Spleen (tissue), 11 donors: Measurements from ENCODE around the gene DBH. TPM values are rescaled to one million over a fixed set of nuclear protein-coding genes. Genes with fewer than 3 reads are reported as not detected.

Source experiments
- DNase-seq: peaks from one replicate; pipeline ENCODE4 v3.0.0-alpha.2; 2020
- H3K27ac ChIP-seq, 8 donors: fragments of 200-600 bp; sonication (generic) in 7 of 8; 1 replicate in 4 of 8; 2 replicates in 4 of 8; pipeline versions ENCODE4 v1.5.0 to v1.8.0; 2016 to 2021; ENCODE audit warnings: inconsistent platforms in 4 of 8, mild to moderate bottlenecking in 4 of 8, moderate library complexity in 1 of 8
- H3K27me3 ChIP-seq, 7 donors: fragments of 200-600 bp; sonication (generic) in 6 of 7; replicated peaks in 1 of 7; 1 replicate in 4 of 7; 2 replicates in 3 of 7; pipeline versions ENCODE4 v1.5.0 to v1.8.0; 2016 to 2021; ENCODE audit warnings: inconsistent platforms in 3 of 7, mild to moderate bottlenecking in 1 of 7
- H3K36me3 ChIP-seq, 6 donors: fragments of 200-600 bp; sonication (generic) in 5 of 6; 1 replicate in 4 of 6; 2 replicates in 2 of 6; pipeline versions ENCODE4 v1.5.0 to v1.8.0; 2016 to 2021; ENCODE audit warnings: inconsistent platforms in 2 of 6
- H3K4me1 ChIP-seq, 6 donors: fragments of 200-600 bp; sonication (generic) in 5 of 6; 1 replicate in 3 of 6; 2 replicates in 3 of 6; pipeline versions ENCODE4 v1.5.0 to v1.8.0; 2016 to 2021; ENCODE audit warnings: inconsistent platforms in 3 of 6
- H3K4me3 ChIP-seq, 8 donors: fragments of 200-600 bp; sonication (generic) in 7 of 8; 1 replicate in 4 of 8; 2 replicates in 4 of 8; pipeline versions ENCODE4 v1.5.0 to v1.8.0; 2016 to 2021; ENCODE audit warnings: inconsistent platforms in 4 of 8, mild to moderate bottlenecking in 4 of 8, moderate library complexity in 2 of 8
- H3K9me3 ChIP-seq, 8 donors: fragments of 200-600 bp; sonication (generic) in 7 of 8; 1 replicate in 4 of 8; 2 replicates in 4 of 8; pipeline versions ENCODE4 v1.5.0 to v1.8.0; 2016 to 2021; ENCODE audit warnings: inconsistent platforms in 4 of 8
- POLR2A ChIP-seq, 3 donors: fragments of 450-650 bp; IDR thresholded peaks; one replicate each; pipeline ENCODE4 v1.5.1; 2017; ENCODE audit warnings: antibody characterized with exemption in 3 of 3, mild to moderate bottlenecking in 1 of 3
- POLR2AphosphoS5 ChIP-seq, 3 donors: sonication (generic); formaldehyde crosslinking; IDR thresholded peaks; one replicate each; pipeline ENCODE4 v1.5.1; 2017; ENCODE audit warnings: antibody characterized with exemption in 3 of 3
- WGBS, 5 donors: extraction: QIAGEN DNeasy Blood & Tissue Kit in 3 of 5; methylation state at CpG; one replicate each; pipeline versions ENCODE4 v1.1.5 to v1.1.7; 2013 to 2018; 5-methylcytosine and 5-hydroxymethylcytosine counted together
- intact Hi-C: fragments of 100-400 bp; cut with DNase I; formaldehyde crosslinking; loops from one replicate; pipeline ENCODE4 v1.15.0; 2023; ENCODE audit warnings: low total_unique reads
- polyA plus RNA-seq, 3 donors: library from polyadenylated mRNA; stranded (reverse); fragments of 200-250 nt; gene quantifications; one replicate each; pipeline ENCODE4 v1.2.1, GENCODE V29; 2013
- total RNA-seq, 7 donors: library from RNA; depleted of rRNA in 3 of 7; stranded (reverse); fragments of >200 nt in 3 of 7; fragmentation: NEBNext Ultra II Directional in 4 of 7; extraction: Animal tissue kit (Norgen Biotek cat#: 25700) in 4 of 7; gene quantifications; one replicate each; pipeline versions ENCODE4 v1.1.0 to v1.2.1, GENCODE V29; 2016 to 2021
- TF ChIP-seq, protein P1 (sequence below), 11 experiments: fragments of 200-600 bp in 7 of 11; fragments of 450-650 bp in 4 of 11; sonication (generic) in 4 of 11; IDR thresholded peaks in 8 of 11; conservative IDR thresholded peaks in 3 of 11; 1 replicate in 7 of 11; 2 replicates in 4 of 11; pipeline versions ENCODE4 v1.4.0 to v1.8.0; 2016 to 2021; ENCODE audit warnings: antibody characterized with exemption in 11 of 11, inconsistent platforms in 4 of 11, mild to moderate bottlenecking in 1 of 11
- donor health status: healthy with polysubstance abuse.
- donor health status: DM: no; HTN: no; CAD: no; lungs with moderate emphysema.
- donor health status: DM: no; HTN: no; CAD: no.
- donor health status: Bipolar disorder and iron deficiency.
- donor health status: healthy.
- donor health status: DM: no; HTN: no; CAD: no.
- donor health status: DM: yes; HTN: yes; CAD: no.

The DBH gene
- total and polyA plus RNA-seq, 10 donors, result 0.03 to 1.2 (median 0.32) TPM; not detected in 2

DNA sequence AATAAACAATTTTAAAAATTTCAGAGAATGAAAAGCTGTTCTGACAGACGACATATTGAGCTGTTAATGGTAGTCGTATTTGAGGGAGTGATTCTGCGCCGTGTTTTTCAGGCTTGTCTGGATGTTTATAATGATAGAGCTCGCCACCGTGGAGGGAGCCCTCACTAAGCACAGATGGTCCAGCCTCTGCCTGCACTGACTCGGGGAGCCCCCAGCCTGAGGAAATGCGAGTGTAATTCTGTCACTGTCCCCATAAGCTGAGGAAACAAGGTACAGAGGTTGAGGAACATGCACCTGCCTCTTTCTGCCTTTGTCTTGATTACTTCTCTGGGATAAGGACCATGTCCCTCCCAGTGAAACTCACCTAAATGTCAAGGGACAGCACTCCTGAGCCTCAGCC lies 7.4 kb upstream of the DBH start:
- H3K9me3 ChIP-seq, result peaks cover 0 to 30% (median 25%) of the 10 kb centered on the region in 8 donors
- WGBS, 5 donors, result 77 to 86% (median 83%) methylated on average over 8 of the region's 8 CpGs
- H3K27me3 ChIP-seq, result peaks cover 0 to 56% (median 0%) of the 10 kb centered on the region in 7 donors
- TF ChIP-seq, protein P1, sequence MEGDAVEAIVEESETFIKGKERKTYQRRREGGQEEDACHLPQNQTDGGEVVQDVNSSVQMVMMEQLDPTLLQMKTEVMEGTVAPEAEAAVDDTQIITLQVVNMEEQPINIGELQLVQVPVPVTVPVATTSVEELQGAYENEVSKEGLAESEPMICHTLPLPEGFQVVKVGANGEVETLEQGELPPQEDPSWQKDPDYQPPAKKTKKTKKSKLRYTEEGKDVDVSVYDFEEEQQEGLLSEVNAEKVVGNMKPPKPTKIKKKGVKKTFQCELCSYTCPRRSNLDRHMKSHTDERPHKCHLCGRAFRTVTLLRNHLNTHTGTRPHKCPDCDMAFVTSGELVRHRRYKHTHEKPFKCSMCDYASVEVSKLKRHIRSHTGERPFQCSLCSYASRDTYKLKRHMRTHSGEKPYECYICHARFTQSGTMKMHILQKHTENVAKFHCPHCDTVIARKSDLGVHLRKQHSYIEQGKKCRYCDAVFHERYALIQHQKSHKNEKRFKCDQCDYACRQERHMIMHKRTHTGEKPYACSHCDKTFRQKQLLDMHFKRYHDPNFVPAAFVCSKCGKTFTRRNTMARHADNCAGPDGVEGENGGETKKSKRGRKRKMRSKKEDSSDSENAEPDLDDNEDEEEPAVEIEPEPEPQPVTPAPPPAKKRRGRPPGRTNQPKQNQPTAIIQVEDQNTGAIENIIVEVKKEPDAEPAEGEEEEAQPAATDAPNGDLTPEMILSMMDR (IDR thresholded peaks at IDR 0.05 in 8 of 11, conservative IDR thresholded peaks at IDR 0.05 in 3 of 11), result no peak
- TF ChIP-seq POLR2A (IDR thresholded peaks at IDR 0.05), result no peak
- no peak for TF ChIP-seq POLR2AphosphoS5 (IDR thresholded peaks at IDR 0.05)
- no peak overlapping the region for H3K4me3 ChIP-seq
- no peak overlapping the region for H3K27ac ChIP-seq
- DNase-seq, result no peak
- H3K4me1 ChIP-seq, result peaks cover 0 to 11% (median 2%) of the 10 kb centered on the region in 6 donors
- intact Hi-C loops, result no loop called here
- H3K36me3 ChIP-seq, result no peaks in the 10 kb centered on the region

DNA sequence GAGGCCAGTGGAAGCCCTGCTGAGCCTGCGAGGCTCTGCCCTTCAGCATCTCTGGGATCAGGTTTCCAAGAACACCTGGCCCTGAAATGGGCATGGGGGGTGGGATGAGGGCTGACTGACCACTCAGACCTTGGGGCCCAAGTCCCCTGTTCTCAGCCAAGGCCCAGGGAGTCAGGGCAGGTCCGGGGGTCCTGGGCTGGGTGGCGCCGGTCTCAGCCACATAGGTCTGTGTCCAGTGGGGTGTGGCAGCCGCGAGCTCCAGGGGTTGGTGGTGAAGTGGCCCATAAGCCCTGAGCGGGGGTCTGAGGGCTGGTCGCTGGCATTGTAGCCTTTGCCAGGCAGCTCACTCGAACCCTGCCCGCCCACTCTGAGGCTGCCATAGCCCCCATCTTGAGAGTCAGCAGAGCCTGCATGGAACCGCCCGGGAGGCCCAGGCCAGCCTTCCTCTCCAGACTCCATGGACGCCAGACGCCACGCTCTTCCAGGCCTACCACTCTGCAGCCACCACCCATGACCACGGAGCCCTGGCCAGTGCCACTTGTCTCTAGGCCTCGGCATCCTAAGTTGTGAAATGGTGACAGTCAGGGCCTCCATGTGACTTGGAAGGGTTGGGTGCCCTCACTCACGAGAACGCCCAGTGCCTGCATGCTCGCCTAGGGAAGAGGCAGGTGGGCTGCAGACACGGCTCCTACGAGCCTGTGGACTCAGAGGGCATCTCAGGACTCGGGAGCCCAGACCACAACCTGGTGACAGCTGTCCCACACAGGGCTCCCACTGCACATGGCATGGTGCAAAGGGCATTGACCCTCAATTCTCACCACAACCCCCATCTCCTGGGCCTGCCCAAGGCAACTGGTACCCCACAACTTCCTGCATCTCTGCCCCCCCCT lies 6.7 kb upstream of the DBH start:
- Histone ChIP-seq H3K4me3 (no peak overlapping the region), H3K9me3 (peaks cover 0 to 30% (median 25%) of the 10 kb centered on the region in 8 donors), H3K36me3 (no peaks in the 10 kb centered on the region), H3K27ac (no peak overlapping the region), H3K4me1 (peaks cover 0 to 18% (median 6%) of the 10 kb centered on the region in 6 donors), H3K27me3 (peaks cover 0 to 58% (median 0%) of the 10 kb centered on the region in 7 donors)
- DNase-seq, result no peak
- intact Hi-C loops, result no loop called here
- WGBS, 5 donors, result 70 to 93% (median 87%) methylated on average over 7 to 23 of the region's 23 CpGs
- TF ChIP-seq POLR2AphosphoS5 (IDR thresholded peaks at IDR 0.05) (no peak), POLR2A (IDR thresholded peaks at IDR 0.05) (no peak)
- TF ChIP-seq, protein P1 (IDR thresholded peaks at IDR 0.05 in 8 of 11, conservative IDR thresholded peaks at IDR 0.05 in 3 of 11), result no peak

DNA sequence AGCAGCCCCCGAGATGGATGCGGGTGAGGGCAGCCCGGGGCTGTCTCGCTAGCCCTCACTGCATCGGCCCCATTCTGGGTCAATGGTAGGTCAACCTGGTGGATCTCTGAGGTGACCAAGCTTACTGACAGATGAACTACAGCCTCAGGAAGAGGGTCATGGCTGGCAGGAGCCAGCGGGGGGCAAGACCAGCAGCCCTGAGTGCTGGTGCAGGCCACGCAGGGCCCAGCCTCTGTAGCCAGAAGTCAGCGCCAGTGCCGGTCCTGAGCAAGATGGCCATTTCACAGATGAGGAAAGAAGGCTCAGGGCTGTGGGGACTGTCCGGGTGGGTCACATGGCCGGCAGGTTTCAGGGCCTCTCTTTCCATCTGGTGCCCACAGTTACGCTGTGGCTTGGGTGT lies 5.1 kb upstream of the DBH start:
- intact Hi-C loops, result no loop called here
- H3K27ac ChIP-seq, result no peak overlapping the region
- H3K4me1 ChIP-seq, result peaks cover 0 to 31% (median 10%) of the 10 kb centered on the region in 6 donors
- WGBS, 5 donors, result 91 to 95% (median 92%) methylated on average over 9 to 12 of the region's 12 CpGs
- no peak for DNase-seq
- TF ChIP-seq, protein P1 (IDR thresholded peaks at IDR 0.05 in 8 of 11, conservative IDR thresholded peaks at IDR 0.05 in 3 of 11), result no peak
- TF ChIP-seq POLR2AphosphoS5 (IDR thresholded peaks at IDR 0.05) (no peak), POLR2A (IDR thresholded peaks at IDR 0.05) (no peak)
- no peaks in the 10 kb centered on the region for H3K36me3 ChIP-seq
- peaks cover 0 to 14% (median 11%) of the 10 kb centered on the region in 8 donors for H3K9me3 ChIP-seq
- H3K4me3 ChIP-seq, result no peak overlapping the region
- H3K27me3 ChIP-seq, result peaks cover 0 to 61% (median 0%) of the 10 kb centered on the region in 7 donors
